22Rv1 (cell line): ENCODE data around the gene ADAMTS2.

Experiments
- ZFX ChIP-seq: fragments of 450-650 bp; IDR thresholded peaks from 2 replicates; pipeline ENCODE4 v1.6.1; 2017; ENCODE audit warnings: antibody characterized with exemption, borderline replicate concordance
- TF ChIP-seq, protein P1 (sequence below): fragments of 450-650 bp; IDR thresholded peaks from 2 replicates; pipeline ENCODE4 v1.5.1; 2017; ENCODE audit warnings: mild to moderate bottlenecking

DNA sequence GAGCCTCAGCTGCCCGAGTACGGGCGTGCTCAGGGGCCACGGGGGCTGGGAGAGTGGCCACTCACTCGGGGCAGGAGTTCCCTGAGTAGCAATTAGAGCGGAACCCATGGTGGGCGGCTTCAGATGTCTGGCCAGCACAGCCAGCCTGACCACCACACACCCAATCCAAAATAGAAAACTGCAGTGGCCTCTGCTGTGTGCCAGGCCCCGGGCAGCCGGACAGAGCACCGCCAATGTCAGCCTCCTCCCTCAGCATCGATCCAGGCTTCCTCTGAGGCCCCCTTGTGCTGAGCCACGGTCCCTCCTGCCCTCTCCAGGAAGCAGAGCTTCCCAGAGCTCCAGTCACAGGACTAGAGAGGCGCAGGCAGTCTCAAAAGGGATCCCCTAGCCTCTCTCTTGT, 2.7 kb downstream of the ADAMTS2 start:
- TF ChIP-seq, protein P1, sequence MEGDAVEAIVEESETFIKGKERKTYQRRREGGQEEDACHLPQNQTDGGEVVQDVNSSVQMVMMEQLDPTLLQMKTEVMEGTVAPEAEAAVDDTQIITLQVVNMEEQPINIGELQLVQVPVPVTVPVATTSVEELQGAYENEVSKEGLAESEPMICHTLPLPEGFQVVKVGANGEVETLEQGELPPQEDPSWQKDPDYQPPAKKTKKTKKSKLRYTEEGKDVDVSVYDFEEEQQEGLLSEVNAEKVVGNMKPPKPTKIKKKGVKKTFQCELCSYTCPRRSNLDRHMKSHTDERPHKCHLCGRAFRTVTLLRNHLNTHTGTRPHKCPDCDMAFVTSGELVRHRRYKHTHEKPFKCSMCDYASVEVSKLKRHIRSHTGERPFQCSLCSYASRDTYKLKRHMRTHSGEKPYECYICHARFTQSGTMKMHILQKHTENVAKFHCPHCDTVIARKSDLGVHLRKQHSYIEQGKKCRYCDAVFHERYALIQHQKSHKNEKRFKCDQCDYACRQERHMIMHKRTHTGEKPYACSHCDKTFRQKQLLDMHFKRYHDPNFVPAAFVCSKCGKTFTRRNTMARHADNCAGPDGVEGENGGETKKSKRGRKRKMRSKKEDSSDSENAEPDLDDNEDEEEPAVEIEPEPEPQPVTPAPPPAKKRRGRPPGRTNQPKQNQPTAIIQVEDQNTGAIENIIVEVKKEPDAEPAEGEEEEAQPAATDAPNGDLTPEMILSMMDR: no peak
- TF ChIP-seq ZFX: no peak
